Brain microvascular endothelial cell (primary cell): ENCODE results near the gene SURF6.
"Not testable (repeated sequence)": the region's sequence is repeated elsewhere in the genome, so short reads cannot be mapped to it uniquely, and the experiment has no call there.

ENCODE experiments used
- DNase-seq: peaks from one replicate; pipeline ENCODE4 v3.0.0-alpha.2; 2020
- H3K27ac ChIP-seq: fragments of 250-450 bp; sonication (Bioruptor Pico); 2 replicates; pipeline ENCODE4 v1.5.1; 2020; ENCODE audit warnings: mild to moderate bottlenecking, moderate library complexity
- H3K27me3 ChIP-seq: fragments of 250-450 bp; sonication (Bioruptor Pico); replicated peaks from 2 replicates; pipeline ENCODE4 v1.5.1; 2020; ENCODE audit warnings: mild to moderate bottlenecking
- H3K36me3 ChIP-seq: fragments of 250-450 bp; sonication (Bioruptor Pico); replicated peaks from 2 replicates; pipeline ENCODE4 v1.5.1; 2020; ENCODE audit warnings: mild to moderate bottlenecking
- H3K4me3 ChIP-seq: 2 replicates; pipeline ENCODE4 v1.5.1; 2011; ENCODE audit warnings: low read depth, mild to moderate bottlenecking, control low read depth, low read length, moderate library complexity
- in situ Hi-C: cut with HindIII; loops from 2 replicates; pipeline ENCODE4 v1.10.0; 2017; ENCODE audit warnings: low sequenced_read_pairs, low pct_ligation_motif_present
- TF ChIP-seq, protein P1 (sequence below): IDR thresholded peaks from 2 replicates; pipeline ENCODE4 v1.5.1; 2011; ENCODE audit warnings: low read depth, mild to moderate bottlenecking, moderate library complexity, low read length, control low read depth, inconsistent platforms; ENCODE audit errors: missing control alignments

The SURF6 gene

DNA sequence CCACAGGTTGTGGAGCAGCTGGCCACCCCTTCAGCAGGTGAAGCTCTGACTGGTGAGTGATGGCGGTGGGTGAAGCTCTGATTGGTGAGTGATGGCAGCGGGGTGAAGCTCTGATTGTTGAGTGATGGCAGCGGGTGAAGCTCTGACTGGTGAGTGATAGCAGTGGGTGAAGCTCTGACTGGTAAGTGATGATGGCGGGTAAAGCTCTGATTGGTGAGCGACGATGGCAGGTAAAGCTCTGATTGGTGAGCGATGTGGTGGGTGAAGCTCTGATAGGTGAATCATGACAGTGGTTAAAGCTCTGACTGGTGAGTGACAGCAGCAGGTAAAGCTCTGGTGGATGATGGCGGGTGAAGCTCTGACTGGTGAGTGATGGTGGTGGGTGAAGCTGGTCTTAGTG, 51.6 kb downstream of the SURF6 start:
- TF ChIP-seq, protein P1, sequence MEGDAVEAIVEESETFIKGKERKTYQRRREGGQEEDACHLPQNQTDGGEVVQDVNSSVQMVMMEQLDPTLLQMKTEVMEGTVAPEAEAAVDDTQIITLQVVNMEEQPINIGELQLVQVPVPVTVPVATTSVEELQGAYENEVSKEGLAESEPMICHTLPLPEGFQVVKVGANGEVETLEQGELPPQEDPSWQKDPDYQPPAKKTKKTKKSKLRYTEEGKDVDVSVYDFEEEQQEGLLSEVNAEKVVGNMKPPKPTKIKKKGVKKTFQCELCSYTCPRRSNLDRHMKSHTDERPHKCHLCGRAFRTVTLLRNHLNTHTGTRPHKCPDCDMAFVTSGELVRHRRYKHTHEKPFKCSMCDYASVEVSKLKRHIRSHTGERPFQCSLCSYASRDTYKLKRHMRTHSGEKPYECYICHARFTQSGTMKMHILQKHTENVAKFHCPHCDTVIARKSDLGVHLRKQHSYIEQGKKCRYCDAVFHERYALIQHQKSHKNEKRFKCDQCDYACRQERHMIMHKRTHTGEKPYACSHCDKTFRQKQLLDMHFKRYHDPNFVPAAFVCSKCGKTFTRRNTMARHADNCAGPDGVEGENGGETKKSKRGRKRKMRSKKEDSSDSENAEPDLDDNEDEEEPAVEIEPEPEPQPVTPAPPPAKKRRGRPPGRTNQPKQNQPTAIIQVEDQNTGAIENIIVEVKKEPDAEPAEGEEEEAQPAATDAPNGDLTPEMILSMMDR = no peak
- DNase-seq = no peak
- in situ Hi-C loops = no loop called here
- Histone ChIP-seq H3K27me3 (no peaks in the 10 kb centered on the region), H3K36me3 (no peaks in the 10 kb centered on the region), H3K4me3 (no peak overlapping the region), H3K27ac (no peak overlapping the region)

DNA sequence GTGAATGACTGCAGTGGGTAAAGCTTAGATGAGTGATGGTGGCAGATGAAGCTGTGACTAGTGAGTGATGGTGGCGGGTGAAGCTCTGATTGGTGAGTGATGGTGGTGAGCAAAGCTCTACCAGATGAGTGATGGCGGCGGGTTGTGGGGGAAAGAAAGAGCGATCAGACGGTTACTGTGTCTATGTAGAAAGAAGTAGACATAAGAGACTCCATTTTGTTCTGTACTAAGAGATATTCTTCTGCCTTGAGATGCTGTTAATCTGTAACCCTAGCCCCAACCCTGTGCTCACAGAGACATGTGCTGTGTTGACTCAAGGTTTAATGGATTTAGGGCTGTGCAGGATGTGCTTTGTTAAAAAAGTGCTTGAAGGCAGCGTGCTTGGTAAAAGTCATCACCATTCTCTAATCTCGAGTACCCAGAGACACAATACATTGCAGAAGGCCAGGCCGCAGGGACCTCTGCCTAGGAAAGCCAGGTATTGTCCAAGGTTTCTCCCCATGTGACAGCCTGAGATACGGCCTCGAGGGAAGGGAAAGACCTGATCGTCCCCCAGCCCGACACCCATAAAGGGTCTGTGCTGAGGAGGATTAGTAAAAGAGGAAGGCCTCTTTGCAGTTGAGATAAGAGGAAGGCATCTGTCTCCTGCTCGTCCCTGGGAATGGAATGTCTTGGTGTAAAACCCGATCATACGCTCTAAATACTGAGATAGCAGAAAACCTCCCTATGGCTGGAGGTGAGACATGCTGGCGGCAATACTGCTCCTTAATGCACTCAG, 52.5 kb downstream of the SURF6 start:
- in situ Hi-C loops, H3K27me3 ChIP-seq, H3K27ac ChIP-seq, DNase-seq, H3K36me3 ChIP-seq, H3K4me3 ChIP-seq: not testable (repeated sequence)

DNA sequence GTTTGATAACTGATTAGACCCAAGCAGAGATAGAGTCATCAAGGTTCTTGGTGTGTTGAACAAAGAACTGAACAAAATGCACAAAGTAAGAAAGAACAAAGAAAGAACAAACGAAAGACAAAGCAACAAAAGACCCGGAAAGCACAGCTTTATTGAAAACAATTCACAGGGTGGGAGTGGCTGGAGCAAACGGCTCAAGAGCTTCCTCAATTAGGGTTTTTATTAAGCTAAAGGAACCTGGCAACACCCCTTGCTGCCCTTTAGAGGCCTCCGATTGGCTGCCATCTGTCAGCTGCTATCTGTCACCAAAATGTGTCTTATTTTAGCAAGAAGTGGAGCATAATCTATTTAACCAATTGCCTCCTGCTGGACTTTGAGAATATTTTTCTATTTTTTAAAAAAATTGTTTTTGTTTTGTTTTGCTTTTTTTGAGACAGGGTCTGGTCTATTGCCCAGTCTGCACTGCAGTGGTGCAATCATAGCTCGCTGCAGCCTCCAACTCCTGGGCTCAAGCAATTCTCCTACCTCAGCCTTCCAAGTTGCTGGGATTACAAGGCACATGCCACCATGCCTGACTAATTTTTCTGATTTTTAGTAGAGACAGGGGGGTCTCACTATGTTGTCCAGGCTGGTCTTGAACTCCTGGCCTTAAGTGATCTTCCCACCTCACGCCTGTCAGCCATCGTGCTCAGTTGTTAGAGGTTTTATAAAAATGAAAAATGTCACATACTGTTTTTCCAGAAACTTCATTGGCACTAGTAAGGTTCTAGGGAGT, 53.3 kb downstream of the SURF6 start:
- DNase-seq = no peak
- Histone ChIP-seq H3K36me3 (no peaks in the 10 kb centered on the region), H3K27ac (no peak overlapping the region), H3K4me3 (no peak overlapping the region), H3K27me3 (no peaks in the 10 kb centered on the region)
- TF ChIP-seq, protein P1 = no peak
- in situ Hi-C loops = no loop called here

DNA sequence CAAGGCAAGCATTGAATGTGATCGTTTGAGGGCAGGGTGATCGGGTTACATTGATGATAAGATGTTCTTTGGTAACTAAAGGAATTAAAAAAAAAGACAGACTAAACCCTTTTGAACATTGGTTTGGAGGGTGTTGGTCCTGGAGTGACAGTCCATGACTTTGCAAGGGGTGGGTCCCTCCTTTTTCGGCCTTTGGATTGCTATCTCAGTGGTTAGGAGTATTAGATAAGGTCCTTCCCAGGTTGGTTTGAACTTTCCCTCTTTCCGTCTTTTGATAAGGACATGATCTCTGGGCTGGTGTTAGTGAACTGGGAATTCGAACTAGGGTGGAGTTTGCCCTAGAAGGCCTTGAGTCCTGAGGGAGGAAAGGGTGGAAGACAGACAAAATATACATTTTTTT, 55.6 kb downstream of the SURF6 start:
- Histone ChIP-seq H3K4me3 (no peak overlapping the region), H3K36me3 (no peaks in the 10 kb centered on the region), H3K27me3 (peaks cover 10% of the 10 kb centered on the region), H3K27ac (no peak overlapping the region)
- DNase-seq = no peak
- in situ Hi-C loops = no loop called here
- TF ChIP-seq, protein P1 = no peak
